Testis (tissue), 3 donors: Measurements from ENCODE around the gene GORAB. TPM values are rescaled to one million over a fixed set of nuclear protein-coding genes. Genes with fewer than 3 reads are reported as not detected.

Experiments
- DNase-seq: peaks from one replicate; pipeline ENCODE4 v3.0.0-alpha.2; 2019
- H3K27ac ChIP-seq, 2 donors: fragments of 200-600 bp; sonication (generic); one replicate each; pipeline ENCODE4 v1.5.1; 2019
- H3K27me3 ChIP-seq: fragments of 200-600 bp; sonication (generic); one replicate; pipeline ENCODE4 v1.5.1; 2019
- H3K36me3 ChIP-seq: fragments of 200-600 bp; sonication (generic); one replicate; pipeline ENCODE4 v1.5.1; 2017; ENCODE audit warnings: low read depth; ENCODE audit errors: missing control alignments
- H3K4me1 ChIP-seq: fragments of 200-600 bp; sonication (generic); one replicate; pipeline ENCODE4 v1.5.1; 2019
- H3K4me3 ChIP-seq, 2 donors: fragments of 200-600 bp; sonication (generic); one replicate each; pipeline ENCODE4 v1.5.1; 2017 to 2019
- H3K9me3 ChIP-seq: fragments of 200-600 bp; sonication (generic); one replicate; pipeline ENCODE4 v1.5.1; 2017
- POLR2A ChIP-seq: fragments of 450-650 bp; IDR thresholded peaks from one replicate; pipeline ENCODE4 v1.6.1; 2017; ENCODE audit warnings: antibody characterized with exemption, mild to moderate bottlenecking, moderate library complexity
- WGBS, 2 donors: methylation state at CpG; one replicate each; pipeline ENCODE4 v1.1.5; 2018; 5-methylcytosine and 5-hydroxymethylcytosine counted together
- intact Hi-C: fragments of 100-400 bp; cut with DNase I; formaldehyde crosslinking; loops from one replicate; pipeline ENCODE4 v1.15.1; 2023; ENCODE audit warnings: low total_unique reads
- polyA plus RNA-seq: library from polyadenylated mRNA; stranded (reverse); fragments of 350-450 nt; fragmentation: Illumina TruSeq; extraction: RNeasy Lipid Tissue Mini Kit (QIAGEN cat#74804); gene quantifications from one replicate; pipeline ENCODE4 v1.2.3, GENCODE V29; 2014; ENCODE audit warnings: low read depth, low replicate concordance; ENCODE audit not compliant: insufficient read depth
- total RNA-seq, 2 donors: library from RNA; depleted of rRNA; stranded (reverse); fragments of >200 nt; gene quantifications; one replicate each; pipeline ENCODE4 v1.2.3, GENCODE V29; 2016
- TF ChIP-seq, protein P1 (sequence below), 3 experiments: fragments of 450-650 bp in 2 of 3; fragments of 200-600 bp in 1 of 3; sonication (generic) in 1 of 3; IDR thresholded peaks; one replicate each; pipeline ENCODE4 v1.5.1; 2016 to 2019; ENCODE audit warnings: antibody characterized with exemption in 3 of 3, mild to moderate bottlenecking in 2 of 3, moderate library complexity in 1 of 3

GORAB gene
- total and polyA plus RNA-seq, 3 donors from 2014 or later: 16.7 to 41.6 (median 23.5) TPM

DNA sequence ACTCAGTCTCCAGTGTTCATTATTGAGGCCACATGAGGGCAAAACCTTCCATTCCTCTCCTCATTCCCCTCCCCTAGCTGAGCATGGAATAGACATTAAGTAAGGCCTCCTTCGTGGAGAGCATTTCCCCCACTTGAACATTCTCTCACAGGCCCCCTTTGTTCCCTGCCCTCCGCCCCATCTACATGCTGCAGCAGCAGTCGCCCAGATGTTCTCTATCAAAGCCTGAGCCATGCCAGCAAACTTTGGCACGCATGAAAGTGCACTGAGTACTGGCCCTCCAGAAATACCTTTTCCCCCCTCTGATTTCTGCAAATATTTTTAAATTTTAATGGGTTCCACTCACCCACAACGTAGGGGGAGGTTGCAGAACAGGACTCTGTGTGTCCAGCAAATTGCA lies 20.9 kb upstream of the GORAB start:
- Histone ChIP-seq H3K9me3 (no peaks in the 10 kb centered on the region), H3K4me3 (no peak overlapping the region), H3K27ac (no peak overlapping the region), H3K36me3 (no peaks in the 10 kb centered on the region), H3K4me1 (no peaks in the 10 kb centered on the region), H3K27me3 (no peaks in the 10 kb centered on the region)
- no peak for DNase-seq
- 40 to 41% methylated on average over 5 of the region's 5 CpGs for WGBS, 2 donors
- TF ChIP-seq, protein P1, sequence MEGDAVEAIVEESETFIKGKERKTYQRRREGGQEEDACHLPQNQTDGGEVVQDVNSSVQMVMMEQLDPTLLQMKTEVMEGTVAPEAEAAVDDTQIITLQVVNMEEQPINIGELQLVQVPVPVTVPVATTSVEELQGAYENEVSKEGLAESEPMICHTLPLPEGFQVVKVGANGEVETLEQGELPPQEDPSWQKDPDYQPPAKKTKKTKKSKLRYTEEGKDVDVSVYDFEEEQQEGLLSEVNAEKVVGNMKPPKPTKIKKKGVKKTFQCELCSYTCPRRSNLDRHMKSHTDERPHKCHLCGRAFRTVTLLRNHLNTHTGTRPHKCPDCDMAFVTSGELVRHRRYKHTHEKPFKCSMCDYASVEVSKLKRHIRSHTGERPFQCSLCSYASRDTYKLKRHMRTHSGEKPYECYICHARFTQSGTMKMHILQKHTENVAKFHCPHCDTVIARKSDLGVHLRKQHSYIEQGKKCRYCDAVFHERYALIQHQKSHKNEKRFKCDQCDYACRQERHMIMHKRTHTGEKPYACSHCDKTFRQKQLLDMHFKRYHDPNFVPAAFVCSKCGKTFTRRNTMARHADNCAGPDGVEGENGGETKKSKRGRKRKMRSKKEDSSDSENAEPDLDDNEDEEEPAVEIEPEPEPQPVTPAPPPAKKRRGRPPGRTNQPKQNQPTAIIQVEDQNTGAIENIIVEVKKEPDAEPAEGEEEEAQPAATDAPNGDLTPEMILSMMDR (IDR thresholded peaks at IDR 0.05): no peak
- TF ChIP-seq POLR2A: no peak
- intact Hi-C loops: no loop called here

DNA sequence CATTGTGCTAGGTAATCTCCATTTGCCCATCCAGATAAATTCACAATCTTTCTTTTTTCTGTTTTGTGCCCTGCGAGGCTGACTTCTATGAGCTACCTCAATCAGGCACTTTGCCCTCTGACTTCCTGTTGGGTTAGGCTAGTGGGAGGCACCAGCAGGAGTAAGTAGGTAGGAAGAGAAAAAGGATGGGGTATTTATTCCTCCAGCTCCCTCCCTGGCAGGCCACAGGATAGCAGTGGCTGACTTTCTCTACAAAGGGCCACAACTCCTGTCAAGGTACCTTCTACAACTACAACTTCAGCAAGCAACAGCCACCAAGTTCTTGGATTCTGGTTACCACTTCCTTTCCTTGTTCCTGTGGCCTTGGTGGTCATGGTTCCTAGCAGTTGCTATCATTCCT lies 18.8 kb upstream of the GORAB start:
- intact Hi-C loops: no loop called here
- H3K27ac ChIP-seq: no peak overlapping the region
- no peak for TF ChIP-seq POLR2A
- TF ChIP-seq, protein P1 (IDR thresholded peaks at IDR 0.05): no peak
- no peaks in the 10 kb centered on the region for H3K4me1 ChIP-seq
- no peak overlapping the region for H3K4me3 ChIP-seq
- no peak for DNase-seq
- no peaks in the 10 kb centered on the region for H3K9me3 ChIP-seq
- no peaks in the 10 kb centered on the region for H3K27me3 ChIP-seq
- WGBS, 2 donors: 55 to 96% methylated on average over 1 of the region's 1 CpG
- H3K36me3 ChIP-seq: no peaks in the 10 kb centered on the region

DNA sequence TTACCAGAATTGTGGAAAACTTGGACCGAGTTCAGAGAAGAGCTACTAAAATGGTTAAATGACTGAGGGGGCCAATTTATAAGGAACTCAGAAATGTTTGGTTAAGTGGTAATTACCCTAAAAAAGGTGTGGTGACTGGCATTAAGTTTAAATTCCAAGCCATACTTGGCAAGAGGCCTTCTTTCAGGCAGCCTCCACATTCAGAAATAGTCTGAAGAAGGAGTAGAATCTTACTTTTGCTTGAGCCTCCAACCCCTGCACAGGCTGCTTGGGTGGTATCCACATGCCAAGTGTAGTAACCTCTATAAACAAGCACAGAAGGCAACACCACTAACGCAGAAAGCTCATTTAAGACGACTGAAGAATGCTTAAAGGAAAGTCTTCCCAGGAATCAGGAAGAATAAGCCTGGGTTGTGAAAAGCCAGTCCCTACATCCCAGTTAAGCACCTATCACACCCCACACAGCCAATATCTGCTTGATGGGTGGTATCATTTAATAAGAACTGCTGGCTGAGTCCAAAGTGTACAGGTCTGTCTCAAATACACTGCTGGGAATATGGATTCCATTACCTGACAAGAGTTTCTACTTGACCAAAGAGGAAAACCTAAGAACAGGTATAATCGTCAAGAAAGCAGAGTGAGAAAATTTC lies 13.7 kb upstream of the GORAB start:
- Histone ChIP-seq H3K4me3 (no peak overlapping the region), H3K27me3 (no peaks in the 10 kb centered on the region), H3K36me3 (no peaks in the 10 kb centered on the region), H3K9me3 (no peaks in the 10 kb centered on the region), H3K27ac (no peak overlapping the region), H3K4me1 (no peaks in the 10 kb centered on the region)
- 83 to 94% methylated on average over 4 of the region's 4 CpGs for WGBS, 2 donors
- no peak for TF ChIP-seq POLR2A
- TF ChIP-seq, protein P1 (IDR thresholded peaks at IDR 0.05): no peak
- intact Hi-C loops: no loop called here
- DNase-seq: no peak

DNA sequence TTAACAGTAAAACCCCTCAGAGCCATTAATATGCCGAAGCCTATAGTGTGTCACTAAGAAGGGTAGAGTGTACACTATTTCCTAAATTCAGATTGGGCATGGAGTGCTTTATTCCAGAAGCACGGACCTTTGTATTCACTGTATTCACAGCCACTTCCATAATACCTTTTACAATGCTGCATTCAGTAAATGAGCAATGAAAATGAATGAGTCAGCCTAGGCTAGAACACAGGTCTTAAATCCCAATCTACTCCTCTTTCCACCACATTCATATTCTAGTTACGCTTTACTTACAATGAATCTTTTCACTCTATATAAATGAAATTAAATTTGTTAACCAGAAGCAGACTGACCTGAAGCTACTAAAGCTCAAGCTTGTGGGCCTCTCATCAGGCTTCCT lies 13.0 kb upstream of the GORAB start:
- no peak overlapping the region for H3K27ac ChIP-seq
- no peaks in the 10 kb centered on the region for H3K4me1 ChIP-seq
- H3K4me3 ChIP-seq: no peak overlapping the region
- 90 to 98% methylated on average over 3 of the region's 3 CpGs for WGBS, 2 donors
- TF ChIP-seq, protein P1 (IDR thresholded peaks at IDR 0.05): no peak
- TF ChIP-seq POLR2A: no peak
- no peaks in the 10 kb centered on the region for H3K9me3 ChIP-seq
- no peaks in the 10 kb centered on the region for H3K36me3 ChIP-seq
- intact Hi-C loops: no loop called here
- H3K27me3 ChIP-seq: no peaks in the 10 kb centered on the region
- no peak for DNase-seq

DNA sequence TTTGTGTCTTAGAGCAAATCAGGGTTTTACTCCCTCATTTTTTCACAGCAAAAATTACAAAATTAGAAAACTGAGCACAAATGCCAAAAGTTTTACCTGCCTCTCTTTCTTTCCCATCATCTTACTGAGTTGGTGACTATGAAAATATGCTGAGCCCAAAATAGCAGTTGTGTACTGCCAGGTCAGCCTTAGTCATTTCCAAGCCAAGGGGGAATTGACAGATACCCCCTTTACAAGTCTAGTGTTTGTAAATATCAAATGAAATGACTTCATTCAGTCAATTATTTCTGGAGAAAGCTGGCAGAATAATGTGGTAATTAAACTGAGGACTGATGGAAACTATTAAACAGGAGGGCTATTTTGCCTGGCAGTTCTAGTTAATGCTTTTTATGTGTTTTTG lies 11.4 kb upstream of the GORAB start:
- Histone ChIP-seq H3K9me3 (no peaks in the 10 kb centered on the region), H3K4me3 (no peak overlapping the region), H3K27ac (no peak overlapping the region), H3K27me3 (no peaks in the 10 kb centered on the region), H3K4me1 (no peaks in the 10 kb centered on the region), H3K36me3 (no peaks in the 10 kb centered on the region)
- TF ChIP-seq POLR2A: no peak
- TF ChIP-seq, protein P1 (IDR thresholded peaks at IDR 0.05): no peak
- no peak for DNase-seq
- intact Hi-C loops: no loop called here
